Glomerular endothelial cell (primary cell): ENCODE results near the gene ERN1. TPM values are rescaled to one million over a fixed set of nuclear protein-coding genes. Genes with fewer than 3 reads are reported as not detected.

Experiments used
- DNase-seq: peaks from one replicate; pipeline ENCODE4 v3.0.0-alpha.2; 2011; ENCODE audit warnings: low read depth, low spot score; ENCODE audit errors: extremely low read depth
- total RNA-seq: library from RNA; depleted of rRNA; stranded (reverse); fragments of >200 nt; gene quantifications from 2 replicates; pipeline ENCODE4 v1.2.3, GENCODE V29; 2015

The ERN1 gene
- total RNA-seq, 1 donor from 2014 or later = 19.5 TPM

- DNase-seq = no peak
These were observed 132.4 kb downstream of the ERN1 start for GRCh38 chr17:63997341-63998048.

GRCh38 chr17:63996430-63997182 lies 133.3 kb downstream of the ERN1 start:
- DNase-seq = no peak

GRCh38 chr17:63995626-63996025 lies 134.3 kb downstream of the ERN1 start:
- no peak for DNase-seq

- DNase-seq = no peak
These were observed 136.5 kb downstream of the ERN1 start for GRCh38 chr17:63993368-63993985.

- DNase-seq = no peak
These were observed 138.3 kb downstream of the ERN1 start for GRCh38 chr17:63991611-63992010.

GRCh38 chr17:63989622-63990345 lies 140.2 kb downstream of the ERN1 start:
- no peak for DNase-seq

Other genes starting within 250 kb of the ERN1 start
- not detected in 2 replicates for gene GH2, start 248.2 kb downstream of the ERN1 start, total RNA-seq
- gene CSH1, start 233.6 kb downstream of the ERN1 start, total RNA-seq = not detected in 2 replicates
- not detected in 2 replicates for gene CSHL1, start 218.9 kb downstream of the ERN1 start, total RNA-seq
- gene GH1, start 211.3 kb downstream of the ERN1 start, total RNA-seq = not detected in 2 replicates
- 0.70 and 3.2 TPM in 2 replicates for gene CD79B, start 197.8 kb downstream of the ERN1 start, total RNA-seq
- not detected in 2 replicates for gene SCN4A, start 157.2 kb downstream of the ERN1 start, total RNA-seq
- 0.12 and 2.0 TPM in 2 replicates for gene PRR29, start 131.8 kb downstream of the ERN1 start, total RNA-seq
- gene ICAM2, start 109.5 kb downstream of the ERN1 start, total RNA-seq = 1,004 and 1,319 TPM in 2 replicates
- 24.3 and 26.4 TPM in 2 replicates for gene TEX2, start 133.1 kb upstream of the ERN1 start, total RNA-seq